Aortic smooth muscle cell (primary cell): ENCODE data around the gene KRT33B. TPM values are rescaled to one million over a fixed set of nuclear protein-coding genes. Genes with fewer than 3 reads are reported as not detected.

Experiments used
- total RNA-seq: library from RNA; depleted of rRNA; stranded (reverse); fragments of >200 nt; gene quantifications from 2 replicates; pipeline ENCODE4 v1.2.3, GENCODE V29; 2014

KRT33B gene
- not detected in 2 replicates for total RNA-seq

DNA sequence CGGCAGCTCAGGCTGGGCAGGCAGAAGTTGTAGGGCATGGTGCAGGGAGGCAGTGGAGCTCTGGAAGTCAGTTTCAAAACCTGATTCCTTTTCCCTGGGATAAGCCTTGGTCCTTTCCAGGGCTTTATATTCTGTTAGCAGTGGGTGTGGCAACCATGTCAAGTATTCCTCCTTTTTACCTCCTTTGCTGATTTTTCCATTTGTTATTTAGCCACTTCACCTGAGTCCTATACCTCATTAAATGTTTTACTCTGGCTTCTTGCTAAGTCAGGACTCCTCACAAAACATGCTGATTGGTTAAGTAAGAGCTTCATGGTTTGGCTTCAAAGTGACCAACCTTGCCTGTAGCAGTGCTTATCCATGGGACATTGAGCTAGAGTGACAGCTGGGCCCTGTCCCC lies at the start of gene KRT33B:
KRT33B (minus strand) TSS at position 101 of the 400 bp plus-strand sequence; CDS start at position 38, 63 bp downstream.

DNA sequence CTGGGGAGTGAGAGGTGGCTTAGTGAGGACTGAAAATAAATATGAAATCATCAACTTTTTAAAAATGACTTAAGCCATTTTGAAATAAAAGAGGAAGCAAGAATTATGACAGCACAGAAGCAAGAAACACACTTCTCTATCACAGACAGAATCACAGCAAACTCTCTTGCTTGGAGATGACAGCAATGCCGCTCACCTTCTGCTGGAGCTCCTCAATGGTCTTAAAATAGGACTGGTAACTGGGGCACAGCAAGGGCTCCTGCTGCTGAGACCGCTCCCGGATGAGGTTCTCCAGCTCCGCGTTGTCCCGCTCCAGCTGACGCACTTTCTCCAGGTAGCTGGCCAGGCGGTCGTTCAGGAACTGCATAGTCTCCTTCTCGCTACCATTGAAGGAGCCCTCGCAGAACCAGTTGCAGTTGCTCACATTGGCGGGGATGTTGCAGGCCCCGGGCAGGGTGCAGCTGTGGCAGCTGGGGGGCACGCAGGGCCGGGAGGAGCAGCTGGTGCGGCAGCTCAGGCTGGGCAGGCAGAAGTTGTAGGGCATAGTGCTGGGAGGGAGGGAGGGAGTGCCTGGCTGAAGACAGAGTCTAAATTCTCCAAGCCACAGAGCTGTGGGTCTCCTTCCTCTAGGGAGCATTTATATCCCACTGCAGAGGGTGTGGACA lies 27.5 kb upstream of the KRT33B start, which contains the start of gene KRT31:
KRT31 (minus strand) TSS at position 613 of the 665 bp plus-strand sequence; CDS start at position 544, 69 bp downstream.

DNA sequence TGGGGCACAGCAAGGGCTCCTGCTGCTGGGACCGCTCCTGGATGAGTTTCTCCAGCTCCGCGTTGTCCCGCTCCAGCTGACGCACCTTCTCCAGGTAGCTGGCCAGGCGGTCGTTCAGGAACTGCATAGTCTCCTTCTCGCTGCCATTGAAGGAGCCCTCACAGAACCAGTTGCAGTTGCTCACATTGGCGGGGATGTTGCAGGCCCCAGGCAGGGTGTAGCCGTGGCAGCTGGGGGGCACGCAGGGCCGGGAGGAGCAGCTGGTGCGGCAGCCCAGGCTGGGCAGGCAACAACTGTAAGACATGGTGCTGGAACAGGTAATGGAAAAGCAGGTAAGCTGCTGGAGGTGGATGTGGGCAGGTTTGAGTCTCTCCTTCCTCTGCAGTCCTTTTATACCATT lies 12.3 kb upstream of the KRT33B start, which contains the start of gene KRT34:
KRT34 (minus strand) TSS at position 364 of the 400 bp plus-strand sequence; CDS start at position 304, 60 bp downstream.

DNA sequence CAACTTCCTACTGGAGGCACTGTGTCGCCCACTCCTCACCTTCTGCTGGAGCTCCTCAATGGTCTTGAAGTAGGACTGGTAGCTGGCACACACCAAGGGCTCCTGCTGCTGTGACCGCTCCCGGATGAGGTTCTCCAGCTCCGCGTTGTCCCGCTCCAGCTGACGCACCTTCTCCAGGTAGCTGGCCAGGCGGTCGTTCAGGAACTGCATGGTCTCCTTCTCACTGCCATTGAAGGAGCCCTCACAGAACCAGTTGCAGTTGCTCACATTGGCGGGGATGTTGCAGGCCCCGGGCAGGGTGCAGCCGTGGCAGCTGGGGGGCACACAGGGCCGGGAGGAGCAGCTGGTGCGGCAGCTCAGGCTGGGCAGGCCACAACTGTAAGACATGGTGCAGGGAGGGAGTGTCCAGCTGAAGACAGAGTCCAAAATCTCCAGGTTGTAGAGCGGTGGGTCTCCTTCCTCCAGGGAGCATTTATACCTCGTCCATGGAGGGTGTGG lies 19.2 kb downstream of the KRT33B start, which contains the start of gene KRT33A:
KRT33A (minus strand) TSS at position 448 of the 498 bp plus-strand sequence; CDS start at position 387, 61 bp downstream.

DNA sequence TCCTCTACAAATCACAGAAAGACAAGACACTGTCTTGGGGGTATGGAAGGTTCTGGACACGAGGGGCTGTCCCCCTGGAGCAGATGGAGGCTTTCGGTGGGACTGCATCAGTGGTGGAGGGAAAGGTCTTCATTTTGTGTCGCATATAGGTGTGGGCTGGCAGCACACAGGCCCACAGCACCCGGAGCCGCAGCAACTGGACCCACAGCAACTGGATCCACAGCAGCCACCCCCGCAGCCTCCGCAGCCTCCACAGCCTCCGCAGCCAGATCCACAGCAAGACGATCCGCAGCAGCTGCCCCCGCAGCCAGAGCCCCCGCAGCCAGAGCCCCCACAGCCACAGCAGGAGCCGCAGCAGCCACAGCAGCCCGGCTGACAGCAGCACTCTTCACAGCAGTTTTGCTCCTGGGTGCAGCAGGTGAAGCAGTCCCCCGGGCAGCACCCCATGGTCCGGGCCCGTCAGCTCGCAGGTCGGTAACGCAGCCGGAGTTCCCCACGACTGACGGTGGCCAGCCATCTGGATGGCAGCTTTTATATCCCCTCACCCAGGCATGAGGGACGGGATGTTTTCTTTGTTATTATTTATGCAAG lies 54.3 kb downstream of the KRT33B start, which contains the start of gene KRTAP17-1:
KRTAP17-1 (minus strand) TSS at position 507 of the 591 bp plus-strand sequence; CDS start at position 447, 60 bp downstream.

Other genes with a start within 250 kb of the KRT33B start
- gene KRTAP4-12, start 245.6 kb downstream of the KRT33B start, total RNA-seq: not detected in 2 replicates
- not detected in 2 replicates for gene KRTAP4-6, start 229.3 kb downstream of the KRT33B start, total RNA-seq
- gene KRTAP4-5, start 220.0 kb downstream of the KRT33B start, total RNA-seq: not detected in 2 replicates
- not detected in 2 replicates for gene KRTAP4-4, start 209.1 kb downstream of the KRT33B start, total RNA-seq
- gene KRTAP4-3, start 201.6 kb downstream of the KRT33B start, total RNA-seq: not detected in 2 replicates
- gene KRTAP4-2, start 191.6 kb downstream of the KRT33B start, total RNA-seq: not detected in 2 replicates
- not detected in 2 replicates for gene KRTAP4-1, start 184.9 kb downstream of the KRT33B start, total RNA-seq
- gene KRTAP9-1, start 179.9 kb downstream of the KRT33B start, total RNA-seq: not detected in 2 replicates
- not detected in 2 replicates for gene KRTAP9-2, start 143.2 kb downstream of the KRT33B start, total RNA-seq
- gene KRTAP9-3, start 137.4 kb downstream of the KRT33B start, total RNA-seq: not detected in 2 replicates
- gene KRTAP9-8, start 131.8 kb downstream of the KRT33B start, total RNA-seq: not detected in 2 replicates
- gene KRTAP9-4, start 120.1 kb downstream of the KRT33B start, total RNA-seq: not detected in 2 replicates
- gene KRTAP9-9, start 114.4 kb downstream of the KRT33B start, total RNA-seq: not detected in 2 replicates
- gene KRTAP9-6, start 104.4 kb downstream of the KRT33B start, total RNA-seq: not detected in 2 replicates
- not detected in 2 replicates for gene KRTAP9-7, start 94.1 kb downstream of the KRT33B start, total RNA-seq
- not detected in 2 replicates for gene KRTAP29-1, start 67.0 kb downstream of the KRT33B start, total RNA-seq
- not detected in 2 replicates for gene KRTAP16-1, start 60.5 kb downstream of the KRT33B start, total RNA-seq
- gene KRTAP17-1, start 54.1 kb downstream of the KRT33B start, total RNA-seq: not detected in 2 replicates
- not detected in 2 replicates for gene KRT33A, start 19.0 kb downstream of the KRT33B start, total RNA-seq
- gene KRT34, start 12.5 kb upstream of the KRT33B start, total RNA-seq: not detected in 2 replicates
- gene KRT31, start 27.8 kb upstream of the KRT33B start, total RNA-seq: not detected in 2 replicates
- gene KRT37, start 54.8 kb upstream of the KRT33B start, total RNA-seq: not detected in 2 replicates
- gene KRT38, start 71.2 kb upstream of the KRT33B start, total RNA-seq: not detected in 2 replicates
- not detected in 2 replicates for gene KRT32, start 97.6 kb upstream of the KRT33B start, total RNA-seq
- gene KRT35, start 111.3 kb upstream of the KRT33B start, total RNA-seq: not detected in 2 replicates
- gene KRT36, start 120.1 kb upstream of the KRT33B start, total RNA-seq: 0.13 TPM in 1 of 2 replicates, not detected in the other
- gene KRT13, start 135.8 kb upstream of the KRT33B start, total RNA-seq: not detected in 2 replicates
- gene KRT15, start 149.1 kb upstream of the KRT33B start, total RNA-seq: 2.5 and 3.0 TPM in 2 replicates
- gene KRT19, start 158.5 kb upstream of the KRT33B start, total RNA-seq: 25.1 and 30.7 TPM in 2 replicates
- not detected in 2 replicates for gene KRT9, start 202.2 kb upstream of the KRT33B start, total RNA-seq
- gene KRT14, start 217.1 kb upstream of the KRT33B start, total RNA-seq: 1.1 TPM in 1 of 2 replicates, not detected in the other
- gene KRT16, start 243.0 kb upstream of the KRT33B start, total RNA-seq: 0.79 and 1.4 TPM in 2 replicates